Measurements from ENCODE around the gene GBF1.

- TF ChIP-seq CTCF (conservative IDR thresholded peaks at IDR 0.05 in 1 of 2, IDR thresholded peaks at IDR 0.05 in 1 of 2; ENCODE audit: extremely low read depth in 1 of 2, insufficient read depth in 1 of 2, low read depth in 1 of 2, low read length in 2 of 2): no peak
- no peak for TF ChIP-seq EZH2 (IDR thresholded peaks at IDR 0.05; ENCODE audit: borderline replicate concordance, low read length)
Measured at GRCh38 chr10:102400076-102400475, 154.7 kb downstream of the GBF1 start.

Measured in mammary epithelial cell (primary cell).